KMS-11 (cell line): ENCODE results near the gene TRABD2B.

Source experiments
- H2AFZ ChIP-seq: fragments of 200-600 bp; sonication (generic); 2 replicates; pipeline ENCODE4 v1.6.1; 2016; ENCODE audit warnings: antibody characterized with exemption, mixed run types, low read depth
- H3K27ac ChIP-seq: fragments of 200-600 bp; sonication (generic); 2 replicates; pipeline ENCODE4 v1.6.1; 2016; ENCODE audit warnings: mild to moderate bottlenecking, mixed run types
- H3K27me3 ChIP-seq: fragments of 200-600 bp; sonication (generic); 2 replicates; pipeline ENCODE4 v1.6.1; 2017; ENCODE audit warnings: mild to moderate bottlenecking, low read depth, mixed run types, moderate library complexity; ENCODE audit not compliant: insufficient read depth
- H3K36me3 ChIP-seq: fragments of 200-600 bp; sonication (generic); 2 replicates; pipeline ENCODE4 v1.6.1; 2017; ENCODE audit warnings: mild to moderate bottlenecking, mixed run types; ENCODE audit not compliant: insufficient read depth
- H3K4me1 ChIP-seq: fragments of 200-600 bp; sonication (generic); 2 replicates; pipeline ENCODE4 v1.6.1; 2016; ENCODE audit warnings: mild to moderate bottlenecking, low read depth, mixed run types; ENCODE audit not compliant: poor library complexity, severe bottlenecking
- H3K4me2 ChIP-seq: fragments of 200-600 bp; sonication (generic); 2 replicates; pipeline ENCODE4 v1.7.0; 2016; ENCODE audit warnings: mild to moderate bottlenecking, mixed run types
- H3K4me3 ChIP-seq: fragments of 200-600 bp; sonication (generic); IDR thresholded peaks from 2 replicates; pipeline ENCODE4 v1.6.1; 2017; ENCODE audit warnings: low read depth, low read length, mixed read lengths; ENCODE audit not compliant: insufficient read depth
- H3K79me2 ChIP-seq: fragments of 200-600 bp; sonication (generic); 2 replicates; pipeline ENCODE4 v1.6.1; 2016; ENCODE audit warnings: low read depth, mixed run types; ENCODE audit not compliant: insufficient read depth
- H3K9ac ChIP-seq: fragments of 200-600 bp; sonication (generic); 2 replicates; pipeline ENCODE4 v1.6.1; 2016; ENCODE audit warnings: mild to moderate bottlenecking, mixed run types
- H4K20me1 ChIP-seq: fragments of 200-600 bp; sonication (generic); 2 replicates; pipeline ENCODE4 v1.6.1; 2016; ENCODE audit warnings: mild to moderate bottlenecking, mixed run types; ENCODE audit not compliant: insufficient read depth
- TF ChIP-seq, protein P1 (sequence below): fragments of 200-600 bp; sonication (generic); conservative IDR thresholded peaks from 2 replicates; pipeline ENCODE4 v1.6.1; 2017; ENCODE audit warnings: low read depth, mild to moderate bottlenecking, antibody characterized with exemption, low read length, moderate library complexity, mixed read lengths

TRABD2B gene

DNA sequence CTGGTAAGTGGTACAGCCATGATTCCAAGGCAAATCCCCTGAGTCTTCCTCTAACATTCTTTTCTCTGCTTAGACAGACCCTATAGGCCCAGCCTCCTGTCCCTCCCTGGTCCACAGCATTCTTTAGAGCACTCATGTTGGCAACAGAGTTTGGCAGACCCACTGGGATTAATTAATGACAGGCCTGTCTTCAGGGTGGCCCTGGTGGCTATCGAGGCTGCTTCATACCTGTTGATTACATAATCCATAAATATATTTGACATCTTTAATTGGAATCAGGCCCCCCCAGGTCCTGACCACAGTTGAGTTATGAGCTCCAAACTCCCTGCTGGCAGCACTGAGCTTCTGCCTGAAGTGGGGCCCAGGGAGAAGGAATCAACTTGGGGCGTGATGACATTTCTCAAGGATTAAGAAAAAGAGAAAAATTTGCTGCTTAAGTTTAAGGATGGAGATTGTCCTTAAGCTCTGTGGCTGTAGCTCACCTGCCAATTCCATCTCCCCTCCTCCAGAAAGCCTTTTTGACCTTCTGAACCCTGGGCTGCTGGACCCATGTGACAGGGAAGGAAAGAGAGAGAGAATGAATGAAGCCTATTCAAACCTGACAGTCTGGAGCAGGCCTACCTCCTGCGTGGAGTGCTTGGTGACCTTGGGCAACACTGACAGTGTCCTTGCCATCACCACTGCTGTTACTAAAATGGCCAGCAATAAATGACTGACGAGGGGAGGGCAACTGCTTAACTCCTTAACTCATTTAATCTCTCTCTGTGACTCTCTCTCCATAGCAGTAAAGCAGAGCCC is 156.6 kb downstream of the TRABD2B start:
- H3K27ac ChIP-seq: no peak overlapping the region
- H3K27me3 ChIP-seq: no peaks in the 10 kb centered on the region
- no peak overlapping the region for H3K4me2 ChIP-seq
- H3K36me3 ChIP-seq: no peaks in the 10 kb centered on the region
- H3K4me1 ChIP-seq: no peaks in the 10 kb centered on the region
- no peaks in the 10 kb centered on the region for H3K79me2 ChIP-seq
- H2AFZ ChIP-seq: no peak overlapping the region
- no peaks in the 10 kb centered on the region for H4K20me1 ChIP-seq
- TF ChIP-seq, protein P1, sequence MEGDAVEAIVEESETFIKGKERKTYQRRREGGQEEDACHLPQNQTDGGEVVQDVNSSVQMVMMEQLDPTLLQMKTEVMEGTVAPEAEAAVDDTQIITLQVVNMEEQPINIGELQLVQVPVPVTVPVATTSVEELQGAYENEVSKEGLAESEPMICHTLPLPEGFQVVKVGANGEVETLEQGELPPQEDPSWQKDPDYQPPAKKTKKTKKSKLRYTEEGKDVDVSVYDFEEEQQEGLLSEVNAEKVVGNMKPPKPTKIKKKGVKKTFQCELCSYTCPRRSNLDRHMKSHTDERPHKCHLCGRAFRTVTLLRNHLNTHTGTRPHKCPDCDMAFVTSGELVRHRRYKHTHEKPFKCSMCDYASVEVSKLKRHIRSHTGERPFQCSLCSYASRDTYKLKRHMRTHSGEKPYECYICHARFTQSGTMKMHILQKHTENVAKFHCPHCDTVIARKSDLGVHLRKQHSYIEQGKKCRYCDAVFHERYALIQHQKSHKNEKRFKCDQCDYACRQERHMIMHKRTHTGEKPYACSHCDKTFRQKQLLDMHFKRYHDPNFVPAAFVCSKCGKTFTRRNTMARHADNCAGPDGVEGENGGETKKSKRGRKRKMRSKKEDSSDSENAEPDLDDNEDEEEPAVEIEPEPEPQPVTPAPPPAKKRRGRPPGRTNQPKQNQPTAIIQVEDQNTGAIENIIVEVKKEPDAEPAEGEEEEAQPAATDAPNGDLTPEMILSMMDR: no peak
- no peak overlapping the region for H3K9ac ChIP-seq
- no peak overlapping the region for H3K4me3 ChIP-seq

GRCh38 chr1:47839433-47839760 is 157.8 kb downstream of the TRABD2B start:
- H4K20me1 ChIP-seq: no peaks in the 10 kb centered on the region
- no peaks in the 10 kb centered on the region for H3K36me3 ChIP-seq
- TF ChIP-seq, protein P1: no peak
- H3K9ac ChIP-seq: no peak overlapping the region
- no peaks in the 10 kb centered on the region for H3K79me2 ChIP-seq
- H2AFZ ChIP-seq: no peak overlapping the region
- no peak overlapping the region for H3K4me3 ChIP-seq
- no peak overlapping the region for H3K4me2 ChIP-seq
- no peaks in the 10 kb centered on the region for H3K27me3 ChIP-seq
- no peaks in the 10 kb centered on the region for H3K4me1 ChIP-seq
- no peak overlapping the region for H3K27ac ChIP-seq

DNA sequence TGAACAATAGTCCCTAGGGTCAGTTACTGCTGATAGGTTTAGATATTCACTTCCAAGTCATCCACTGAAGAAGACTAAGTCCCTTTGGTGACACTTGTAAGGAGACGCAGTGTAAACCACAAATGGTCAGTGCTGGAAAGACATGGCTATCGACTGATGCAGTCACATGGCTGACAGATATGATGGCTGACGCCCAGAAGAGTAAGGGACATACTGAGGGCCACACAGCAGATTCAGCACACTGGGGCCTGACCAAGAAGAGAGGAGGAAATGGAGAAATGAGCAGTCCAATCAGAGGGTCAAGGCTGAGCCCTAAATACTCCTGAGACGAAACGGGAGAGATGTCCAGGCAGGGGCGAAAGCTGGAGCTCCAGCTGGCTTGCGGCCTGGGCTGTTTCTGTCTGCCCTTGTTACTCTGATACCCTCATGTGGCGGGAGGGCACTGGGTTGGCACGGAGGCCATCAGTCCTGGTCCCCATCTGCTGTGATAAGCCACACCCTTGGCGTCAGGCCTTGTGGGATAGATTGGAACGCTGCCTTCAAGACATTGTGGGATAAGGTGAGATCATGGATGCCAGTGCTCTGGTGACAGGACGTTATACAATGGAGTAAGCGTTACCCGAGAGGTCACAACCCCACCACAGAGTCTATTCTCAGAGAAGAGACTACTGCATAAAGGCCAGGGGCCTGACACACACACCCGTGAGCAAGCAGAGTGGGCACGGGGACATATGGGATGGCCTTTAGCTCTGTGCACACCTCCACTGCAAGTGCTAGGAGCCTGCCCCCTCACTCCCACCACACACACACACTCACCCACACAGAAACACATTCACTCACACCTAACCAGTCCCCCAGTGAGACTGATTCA is 158.4 kb downstream of the TRABD2B start:
- H3K36me3 ChIP-seq: no peaks in the 10 kb centered on the region
- H3K4me3 ChIP-seq: no peak overlapping the region
- no peak overlapping the region for H3K9ac ChIP-seq
- no peak overlapping the region for H2AFZ ChIP-seq
- TF ChIP-seq, protein P1: no peak
- H3K79me2 ChIP-seq: no peaks in the 10 kb centered on the region
- H3K4me1 ChIP-seq: no peaks in the 10 kb centered on the region
- no peaks in the 10 kb centered on the region for H3K27me3 ChIP-seq
- no peak overlapping the region for H3K27ac ChIP-seq
- H3K4me2 ChIP-seq: no peak overlapping the region
- H4K20me1 ChIP-seq: no peaks in the 10 kb centered on the region

- H3K36me3 ChIP-seq: no peaks in the 10 kb centered on the region
- TF ChIP-seq, protein P1: no peak
- H2AFZ ChIP-seq: no peak overlapping the region
- H3K9ac ChIP-seq: no peak overlapping the region
- H3K4me1 ChIP-seq: no peaks in the 10 kb centered on the region
- no peaks in the 10 kb centered on the region for H3K27me3 ChIP-seq
- no peak overlapping the region for H3K27ac ChIP-seq
- no peaks in the 10 kb centered on the region for H4K20me1 ChIP-seq
- no peak overlapping the region for H3K4me2 ChIP-seq
- no peaks in the 10 kb centered on the region for H3K79me2 ChIP-seq
- no peak overlapping the region for H3K4me3 ChIP-seq
Observed at GRCh38 chr1:47837866-47838561, 159.2 kb downstream of the TRABD2B start.
